Memory B cell (primary cell): ENCODE measurements around the gene NBPF1.
"Not testable (repeated sequence)": the region's sequence is repeated elsewhere in the genome, so short reads cannot be mapped to it uniquely, and the experiment has no call there.

Experiments
- ATAC-seq: fragments of 150-1000 bp; cut with Tn5 transposase; 2 replicates; pipeline ENCODE4 v1.10.0; 2021; ENCODE audit warnings: low read depth, mild to moderate bottlenecking, moderate library complexity
- DNase-seq, 2 donors: peaks; one replicate each; pipeline ENCODE4 v3.0.0; 2022; ENCODE audit warnings: low spot score in 2 of 2
- H3K27ac Mint-ChIP-seq: one replicate; pipeline ENCODE4 v1.8.0; 2022; ENCODE audit warnings: mild to moderate bottlenecking, moderate library complexity, mixed read lengths
- H3K27me3 Mint-ChIP-seq: one replicate; pipeline ENCODE4 v1.8.0; 2022; ENCODE audit warnings: mixed read lengths
- H3K36me3 Mint-ChIP-seq: one replicate; pipeline ENCODE4 v1.8.0; 2022; ENCODE audit warnings: mild to moderate bottlenecking, mixed read lengths
- H3K4me1 Mint-ChIP-seq: one replicate; pipeline ENCODE4 v1.8.0; 2022; ENCODE audit warnings: mixed read lengths
- H3K4me3 Mint-ChIP-seq: one replicate; pipeline ENCODE4 v1.8.0; 2022; ENCODE audit warnings: mild to moderate bottlenecking, moderate library complexity, mixed read lengths
- H3K9me3 Mint-ChIP-seq: one replicate; pipeline ENCODE4 v1.8.0; 2022; ENCODE audit warnings: mixed read lengths

NBPF1 gene

DNA sequence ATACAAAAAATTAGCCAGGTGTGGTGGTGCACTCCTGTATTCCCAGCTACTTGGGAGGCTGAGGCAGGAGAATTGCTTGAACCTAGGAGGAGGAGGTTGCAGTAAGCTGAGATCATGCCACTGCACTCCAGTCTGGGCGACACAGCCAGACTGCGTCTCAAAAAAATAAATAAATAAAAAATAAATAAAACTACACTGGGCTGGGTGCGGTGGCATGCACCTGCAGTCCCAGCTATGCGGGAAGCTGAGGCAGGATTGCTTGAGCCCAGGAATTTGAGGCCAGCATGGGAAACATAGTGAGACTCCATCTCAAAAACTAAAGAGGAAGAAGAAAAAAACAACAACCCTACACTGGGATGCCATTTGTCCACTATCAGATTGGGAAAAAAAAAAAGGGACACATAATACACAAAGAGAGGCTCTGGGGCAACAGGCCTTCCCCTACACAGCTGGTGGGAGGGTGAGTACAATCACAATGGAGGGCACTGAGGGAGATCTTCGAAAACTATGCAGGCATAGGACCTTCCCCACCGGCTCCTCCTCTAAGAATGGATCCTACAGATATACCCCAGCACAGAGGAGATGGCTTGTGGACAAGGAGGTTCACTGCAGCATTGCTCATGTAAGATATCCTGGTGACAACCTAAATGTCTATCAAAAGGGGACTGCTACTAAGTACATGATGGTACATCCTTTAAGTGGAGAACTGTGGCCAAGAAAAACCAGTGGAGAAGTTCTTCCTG is 20.3 kb upstream of the NBPF1 start:
- not testable (repeated sequence) for H3K4me1 Mint-ChIP-seq, H3K9me3 Mint-ChIP-seq, H3K27ac Mint-ChIP-seq, ATAC-seq, H3K4me3 Mint-ChIP-seq, H3K27me3 Mint-ChIP-seq, DNase-seq
- H3K36me3 Mint-ChIP-seq, result peaks cover 37% of the 10 kb centered on the region

- not testable (repeated sequence) for H3K27me3 Mint-ChIP-seq
Measured at GRCh38 chr1:16632044-16632850, 18.9 kb upstream of the NBPF1 start.

DNA sequence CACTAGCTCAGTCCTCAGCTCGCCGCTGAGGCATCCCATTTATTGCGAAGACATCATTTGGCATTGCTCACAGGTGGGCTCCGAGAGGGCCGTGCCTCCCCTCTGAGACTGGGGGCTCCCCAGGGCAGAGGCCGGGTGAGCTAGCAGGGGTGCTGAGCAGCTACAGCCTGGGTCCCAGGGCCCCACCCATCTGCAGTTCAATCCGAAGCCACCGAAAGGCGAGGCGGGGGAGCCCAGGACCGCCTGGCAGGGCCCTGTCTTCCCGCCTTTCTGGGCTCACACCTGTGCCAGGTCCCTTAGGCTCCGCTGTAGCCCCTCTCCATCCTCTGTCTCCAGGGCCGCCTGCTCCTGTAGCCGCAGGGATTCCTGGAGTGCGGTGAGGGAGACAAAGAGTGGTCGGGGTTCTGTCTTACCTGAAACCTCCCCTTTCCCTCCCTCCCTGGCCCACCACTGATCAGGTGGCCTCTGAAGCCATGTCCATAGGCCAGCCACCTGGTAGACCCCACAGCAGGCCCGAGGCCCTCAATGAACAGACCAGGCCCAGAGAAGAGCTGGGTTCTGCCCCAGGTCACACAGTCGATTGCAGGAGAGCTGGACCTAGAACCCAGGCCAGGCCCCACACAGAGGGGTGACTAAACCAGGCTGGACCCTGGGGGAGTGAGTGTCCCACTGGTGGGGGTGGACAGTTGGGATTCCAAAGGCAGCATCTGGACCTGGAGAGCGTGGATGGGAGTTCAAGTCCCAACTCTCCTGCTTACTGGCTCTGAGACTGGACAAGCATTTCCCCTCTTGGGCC is 18.1 kb upstream of the NBPF1 start:
- Mint-ChIP-seq H3K4me1 (peaks cover 3% of the 10 kb centered on the region), H3K36me3 (peaks cover 49% of the 10 kb centered on the region), H3K4me3 (no peak overlapping the region), H3K9me3 (no peaks in the 10 kb centered on the region), H3K27me3 (no peaks in the 10 kb centered on the region), H3K27ac (no peak overlapping the region)
- DNase-seq (no peak), ATAC-seq (no peak)

More at GRCh38 chr1:16632044-16632850, 18.9 kb upstream of the NBPF1 start:
- H3K4me3 Mint-ChIP-seq, DNase-seq, H3K9me3 Mint-ChIP-seq, ATAC-seq, H3K4me1 Mint-ChIP-seq, H3K27ac Mint-ChIP-seq: not testable (repeated sequence)
- H3K36me3 Mint-ChIP-seq, result peaks cover 47% of the 10 kb centered on the region

GRCh38 chr1:16630661-16631247 is 17.4 kb upstream of the NBPF1 start:
- peak overlapping the region; percentile 32 for H3K27ac Mint-ChIP-seq
- no peaks in the 10 kb centered on the region for H3K9me3 Mint-ChIP-seq
- H3K4me3 Mint-ChIP-seq, result no peak overlapping the region
- H3K4me1 Mint-ChIP-seq, result peaks cover 3% of the 10 kb centered on the region
- peaks cover 56% of the 10 kb centered on the region for H3K36me3 Mint-ChIP-seq
- ATAC-seq (no peak), DNase-seq (no peak)
- H3K27me3 Mint-ChIP-seq, result no peaks in the 10 kb centered on the region

DNA sequence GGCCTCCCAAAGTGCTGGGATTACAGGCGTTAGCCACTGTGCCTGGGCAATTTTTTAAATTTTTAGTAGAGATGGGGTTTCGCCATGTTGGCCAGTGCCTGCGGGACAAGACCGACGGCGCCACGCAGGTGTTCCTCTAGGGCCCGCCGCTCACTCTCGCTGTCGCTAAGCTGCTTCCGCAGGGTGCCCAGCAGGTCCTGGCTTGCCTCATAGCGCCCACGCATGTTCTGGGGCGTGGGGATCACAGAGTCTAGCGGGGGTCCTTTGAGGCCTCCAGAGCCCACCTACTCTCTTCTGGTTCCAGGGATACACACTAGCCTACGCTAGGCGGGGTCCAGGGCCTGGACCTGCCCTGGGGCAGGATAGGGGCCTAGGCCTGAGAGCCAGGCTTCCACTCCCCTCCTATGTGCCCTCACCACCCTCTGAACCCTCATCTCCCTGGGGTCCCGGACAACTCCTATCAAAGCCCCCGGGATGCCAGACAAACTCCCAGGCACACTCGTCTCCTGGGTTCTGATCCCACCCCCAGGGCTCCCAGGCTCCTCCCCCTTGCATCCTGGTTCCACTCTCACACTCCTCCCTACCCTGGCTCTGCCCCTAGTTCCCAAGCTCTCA is 16.7 kb upstream of the NBPF1 start:
- Mint-ChIP-seq H3K27ac (peak overlapping the region; percentile 32), H3K36me3 (peaks cover 57% of the 10 kb centered on the region)
- H3K4me3 Mint-ChIP-seq, H3K4me1 Mint-ChIP-seq, ATAC-seq, H3K27me3 Mint-ChIP-seq, DNase-seq, H3K9me3 Mint-ChIP-seq: not testable (repeated sequence)

DNA sequence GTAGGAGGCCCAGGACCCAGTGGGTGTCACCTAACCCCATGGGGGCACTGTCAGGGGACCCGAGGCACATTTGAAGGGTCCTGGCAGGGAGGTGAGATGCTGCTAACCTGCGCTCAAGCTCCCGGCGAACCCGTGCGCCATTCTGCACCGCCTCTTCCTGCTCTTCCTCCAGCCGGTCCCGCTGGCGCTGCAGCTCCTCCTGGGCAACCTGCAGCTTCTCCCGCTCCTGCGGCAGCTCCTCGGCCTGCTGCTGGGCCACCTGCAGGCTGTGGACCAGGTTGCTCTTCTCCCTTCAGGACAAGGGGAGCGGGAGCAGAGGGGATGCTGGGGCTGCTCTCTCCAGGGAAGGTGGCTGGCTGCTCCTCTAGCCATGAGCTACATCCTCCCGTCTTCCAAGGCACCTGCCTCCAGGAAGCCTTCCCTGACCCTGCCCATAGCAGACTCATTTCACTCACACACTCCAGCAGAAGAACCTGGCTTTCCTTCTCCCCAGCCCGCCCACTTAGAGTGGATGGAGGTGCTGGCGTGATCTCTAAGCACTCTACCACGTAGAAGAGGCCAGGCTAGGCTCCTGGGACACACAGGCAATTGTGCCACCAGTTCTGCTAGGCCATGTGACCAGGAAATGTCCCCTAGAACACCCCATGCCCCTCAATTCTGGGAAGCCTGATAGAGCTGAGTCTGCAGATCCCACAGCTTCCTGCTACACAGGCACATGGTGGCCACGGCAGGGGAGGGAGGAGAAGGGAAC is 15.2 kb upstream of the NBPF1 start:
- Mint-ChIP-seq H3K36me3 (peaks cover 47% of the 10 kb centered on the region), H3K27ac (no peak overlapping the region)
- DNase-seq, result no peak

DNA sequence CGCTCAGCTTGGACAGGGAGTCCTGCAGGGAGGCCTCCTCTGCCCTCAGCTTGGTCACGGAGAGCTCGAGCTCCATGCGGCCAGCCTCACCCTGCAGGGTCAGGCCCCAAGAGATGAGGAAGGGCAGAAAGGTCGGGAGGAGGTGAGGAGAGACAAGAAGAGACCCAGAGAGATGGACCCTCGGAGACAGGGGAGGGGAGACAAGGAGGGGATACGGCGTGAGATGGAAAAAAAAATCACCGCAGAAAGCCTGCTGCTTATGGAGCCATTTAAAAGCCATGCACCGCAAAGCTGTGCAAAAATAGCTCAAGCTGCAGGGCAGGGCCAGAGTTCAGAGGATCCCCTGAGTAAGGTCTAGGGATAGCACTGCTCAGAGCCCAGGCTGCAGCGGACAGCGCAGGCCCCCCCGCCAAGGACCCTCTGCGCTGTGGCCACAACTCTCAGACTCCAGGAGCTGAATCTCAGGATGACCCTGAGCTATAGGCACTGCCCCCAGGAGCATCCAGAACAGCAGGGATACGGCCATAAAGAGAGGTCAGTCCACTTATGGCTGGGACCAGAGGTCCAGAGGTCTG is 13.1 kb upstream of the NBPF1 start:
- ATAC-seq, H3K4me3 Mint-ChIP-seq, H3K27me3 Mint-ChIP-seq, H3K27ac Mint-ChIP-seq, H3K9me3 Mint-ChIP-seq, DNase-seq, H3K4me1 Mint-ChIP-seq: not testable (repeated sequence)
- H3K36me3 Mint-ChIP-seq, result peaks cover 40% of the 10 kb centered on the region

More for the DNA sequence above, 15.2 kb upstream of the NBPF1 start:
- Mint-ChIP-seq H3K9me3 (no peaks in the 10 kb centered on the region), H3K4me1 (peaks cover 3% of the 10 kb centered on the region), H3K4me3 (no peak overlapping the region), H3K27me3 (no peaks in the 10 kb centered on the region)
- no peak for ATAC-seq

DNA sequence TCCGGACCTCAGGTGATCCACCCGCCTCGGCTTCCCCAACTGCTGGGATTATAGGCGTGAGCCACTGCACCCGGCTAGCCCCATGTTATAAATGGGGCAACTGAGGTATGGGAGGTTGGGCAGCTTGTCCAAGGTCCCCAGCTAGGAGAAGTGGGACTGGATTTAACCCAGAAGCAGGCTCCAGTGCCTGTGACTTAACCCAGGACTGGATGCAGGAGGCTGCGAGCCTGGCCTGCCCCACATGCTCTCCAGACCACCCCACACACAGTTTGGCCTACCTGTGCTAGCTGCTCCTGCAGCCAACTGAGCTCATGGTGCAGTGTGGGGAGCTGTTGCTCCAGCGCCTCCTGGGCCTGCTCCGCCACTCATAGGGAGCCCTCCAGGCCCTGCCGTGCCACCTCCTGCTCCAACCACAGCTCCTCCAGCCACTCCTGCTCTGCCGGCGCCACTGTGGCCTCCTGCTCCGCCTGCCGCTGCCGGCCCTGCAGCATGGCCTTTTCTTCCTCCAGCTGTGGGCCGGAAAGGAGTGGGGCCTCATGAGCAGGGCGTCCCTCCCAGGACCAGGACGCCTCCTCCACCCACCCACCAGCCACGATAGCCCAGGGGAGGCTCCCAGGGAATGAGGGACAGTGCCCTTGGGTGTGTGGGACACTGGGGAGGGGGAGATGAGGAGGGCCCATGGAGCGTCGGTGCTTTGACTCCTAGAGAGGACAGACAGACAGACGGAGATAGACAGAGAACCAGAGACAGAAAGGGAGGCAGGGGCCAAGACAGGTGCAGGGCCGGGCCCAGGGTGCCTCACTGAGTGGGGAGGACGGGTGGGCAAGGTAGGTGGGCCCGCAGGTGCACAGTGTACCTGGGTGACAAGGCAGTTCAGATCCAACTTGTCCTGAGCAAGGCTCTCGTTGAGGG is 12.4 kb upstream of the NBPF1 start:
- no peak overlapping the region for H3K4me3 Mint-ChIP-seq

GRCh38 chr1:16623812-16624719 is 10.7 kb upstream of the NBPF1 start:
- not testable (repeated sequence) for H3K4me1 Mint-ChIP-seq, H3K27me3 Mint-ChIP-seq, H3K9me3 Mint-ChIP-seq, DNase-seq, H3K27ac Mint-ChIP-seq, H3K4me3 Mint-ChIP-seq, ATAC-seq
- H3K36me3 Mint-ChIP-seq, result peaks cover 24% of the 10 kb centered on the region

More for the DNA sequence above, 12.4 kb upstream of the NBPF1 start:
- DNase-seq, result no peak
- Mint-ChIP-seq H3K27me3 (no peaks in the 10 kb centered on the region), H3K27ac (no peak overlapping the region), H3K36me3 (peaks cover 35% of the 10 kb centered on the region), H3K9me3 (no peaks in the 10 kb centered on the region), H3K4me1 (peaks cover 3% of the 10 kb centered on the region)
- ATAC-seq, result no peak

- not testable (repeated sequence) for H3K27ac Mint-ChIP-seq, H3K27me3 Mint-ChIP-seq, DNase-seq, ATAC-seq, H3K9me3 Mint-ChIP-seq, H3K4me3 Mint-ChIP-seq, H3K4me1 Mint-ChIP-seq
- H3K36me3 Mint-ChIP-seq, result peaks cover 17% of the 10 kb centered on the region
Measured at GRCh38 chr1:16623337-16623736, 10.0 kb upstream of the NBPF1 start.

DNA sequence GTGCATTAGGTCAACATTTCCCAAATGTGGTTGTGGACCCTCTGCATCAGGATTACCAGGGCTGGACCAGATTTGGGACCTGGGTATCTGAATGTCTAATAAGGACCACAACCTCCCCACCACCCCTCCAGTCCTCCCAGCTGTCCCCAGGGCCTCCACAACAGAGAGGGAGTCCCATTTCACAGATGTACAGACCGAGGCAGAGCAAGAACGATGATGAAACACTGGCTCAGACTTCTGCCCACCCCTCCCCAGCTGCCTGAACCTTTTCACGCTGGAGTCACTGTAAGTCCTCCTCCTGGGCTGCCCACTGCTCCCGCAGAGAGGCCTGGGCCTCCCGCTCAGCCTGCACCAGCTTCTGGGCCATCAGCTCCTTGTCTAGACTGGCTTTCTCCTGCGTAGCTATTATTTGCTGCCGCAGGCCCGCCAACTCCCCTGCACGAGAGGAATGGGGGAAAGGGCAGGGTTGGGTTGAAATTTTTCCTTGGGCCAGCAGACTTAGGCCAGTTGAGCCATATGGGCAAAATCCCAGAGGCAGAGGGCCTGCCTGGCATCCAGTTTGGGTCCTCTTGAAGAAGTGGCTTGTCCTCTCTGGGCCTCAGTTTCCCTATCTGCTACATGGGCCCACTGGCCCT is 8.4 kb upstream of the NBPF1 start:
- not testable (repeated sequence) for ATAC-seq, DNase-seq, H3K36me3 Mint-ChIP-seq, H3K27me3 Mint-ChIP-seq, H3K4me1 Mint-ChIP-seq, H3K27ac Mint-ChIP-seq, H3K4me3 Mint-ChIP-seq, H3K9me3 Mint-ChIP-seq
